ENCODE data around the gene NRL.

- peak; percentile 89 for TF ChIP-seq CTCF (IDR thresholded peaks at IDR 0.05)
- TF ChIP-seq ZFX (IDR thresholded peaks at IDR 0.05; ENCODE audit: borderline replicate concordance) = no peak
Observed at GRCh38 chr14:24036169-24036962, 78.4 kb downstream of the NRL start.

Data from 22Rv1 (cell line).